HG03039 (cell line): ENCODE measurements around the gene CMTM5.

Experiments
- ATAC-seq: cut with Tn5 transposase; IDR thresholded peaks from one replicate; pipeline ENCODE4 v1.9.1; 2021; ENCODE audit warnings: mild to moderate bottlenecking, moderate library complexity; ENCODE audit not compliant: unreplicated experiment

CMTM5 gene

DNA sequence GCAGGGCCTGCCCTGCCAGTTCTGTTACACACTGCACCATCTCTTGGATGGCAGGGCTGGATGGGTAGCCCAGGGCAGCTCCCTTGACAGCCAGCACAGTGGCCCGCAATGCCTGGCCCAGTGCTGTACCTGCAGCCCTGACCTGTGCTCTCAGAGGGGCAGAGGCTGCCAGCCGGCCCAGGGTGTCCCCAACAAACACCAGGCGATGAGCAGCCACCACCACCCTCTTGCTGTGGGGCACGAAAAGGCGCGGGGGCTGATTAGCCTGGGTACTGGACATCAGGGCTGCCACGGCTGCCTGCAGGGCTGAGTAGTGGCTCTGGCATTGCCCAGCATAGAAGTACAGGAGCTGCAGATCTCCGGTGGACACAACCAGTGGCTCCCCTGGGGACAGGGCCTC, 19.6 kb upstream of the CMTM5 start:
- no peak for ATAC-seq

DNA sequence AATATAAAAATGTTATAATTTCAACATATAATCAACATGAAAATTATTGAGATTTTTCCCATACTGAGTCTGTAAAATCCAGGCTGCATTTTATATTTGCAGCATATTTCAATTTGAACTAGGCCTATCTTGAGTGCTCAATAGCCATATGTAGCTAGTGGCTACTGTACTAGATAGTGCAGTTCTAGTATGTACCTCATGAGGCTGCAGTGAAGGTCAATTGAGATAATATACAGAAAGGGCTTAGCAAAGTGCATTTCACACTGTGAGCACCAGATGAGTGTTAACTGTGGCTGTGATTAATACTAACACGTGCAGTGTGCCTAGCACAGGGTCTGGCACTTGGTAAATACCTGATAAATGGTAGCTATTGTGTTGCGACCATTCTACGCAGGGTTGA, 18.8 kb upstream of the CMTM5 start:
- no peak for ATAC-seq

DNA sequence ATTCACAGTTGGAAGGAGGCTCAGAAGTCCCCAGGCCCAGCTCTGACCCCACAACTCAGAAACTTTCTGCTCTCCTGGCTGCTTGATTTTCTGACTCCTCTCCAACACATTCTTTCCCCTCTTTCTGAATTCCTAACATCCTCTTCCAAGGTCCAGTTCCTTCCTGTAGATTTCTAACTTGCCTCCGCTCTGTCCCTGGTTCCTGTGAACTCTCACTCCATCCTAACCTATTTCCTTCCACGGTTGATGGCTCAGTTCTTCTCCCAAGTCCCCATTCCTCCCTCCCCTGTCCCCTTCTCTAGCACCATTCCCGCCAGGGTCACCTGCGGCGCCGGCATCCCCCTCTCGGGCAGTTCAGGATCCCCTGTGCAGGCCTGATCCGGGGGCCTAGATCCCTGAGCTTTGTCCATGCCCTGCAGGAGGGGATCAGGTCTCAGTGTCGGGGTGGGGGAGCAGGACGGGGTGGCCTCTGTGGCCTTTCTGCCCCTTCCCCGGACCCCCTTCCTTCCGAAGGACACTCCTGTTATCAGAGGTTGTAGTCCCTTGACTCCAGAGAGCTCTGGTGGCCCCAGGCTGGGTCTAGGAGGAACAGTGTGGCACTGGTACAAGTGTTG, 18.2 kb upstream of the CMTM5 start:
- ATAC-seq = no peak

DNA sequence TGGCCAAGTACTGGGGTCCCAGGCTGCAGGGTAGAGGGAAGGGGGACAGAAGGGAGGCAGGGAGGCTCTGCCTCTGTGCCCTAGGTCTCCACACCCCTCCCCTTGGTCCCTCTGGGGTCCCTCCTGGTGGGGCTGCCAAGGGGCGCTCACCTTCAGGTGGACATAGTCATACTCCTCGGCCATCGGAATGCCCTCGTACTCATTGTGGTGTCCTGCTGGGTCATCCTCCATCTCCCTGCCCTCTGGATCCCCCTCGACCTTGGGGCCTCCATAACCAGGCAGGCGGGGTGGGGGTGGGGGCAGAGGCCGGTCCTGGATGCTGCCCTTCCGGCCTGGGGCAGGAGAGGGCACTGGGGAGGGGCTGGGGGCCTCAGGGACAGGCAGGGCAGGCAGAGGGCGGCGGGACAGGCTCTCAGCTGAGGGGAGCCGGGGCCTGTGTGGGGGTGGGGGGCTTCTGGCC, 17.6 kb upstream of the CMTM5 start:
- ATAC-seq = no peak

DNA sequence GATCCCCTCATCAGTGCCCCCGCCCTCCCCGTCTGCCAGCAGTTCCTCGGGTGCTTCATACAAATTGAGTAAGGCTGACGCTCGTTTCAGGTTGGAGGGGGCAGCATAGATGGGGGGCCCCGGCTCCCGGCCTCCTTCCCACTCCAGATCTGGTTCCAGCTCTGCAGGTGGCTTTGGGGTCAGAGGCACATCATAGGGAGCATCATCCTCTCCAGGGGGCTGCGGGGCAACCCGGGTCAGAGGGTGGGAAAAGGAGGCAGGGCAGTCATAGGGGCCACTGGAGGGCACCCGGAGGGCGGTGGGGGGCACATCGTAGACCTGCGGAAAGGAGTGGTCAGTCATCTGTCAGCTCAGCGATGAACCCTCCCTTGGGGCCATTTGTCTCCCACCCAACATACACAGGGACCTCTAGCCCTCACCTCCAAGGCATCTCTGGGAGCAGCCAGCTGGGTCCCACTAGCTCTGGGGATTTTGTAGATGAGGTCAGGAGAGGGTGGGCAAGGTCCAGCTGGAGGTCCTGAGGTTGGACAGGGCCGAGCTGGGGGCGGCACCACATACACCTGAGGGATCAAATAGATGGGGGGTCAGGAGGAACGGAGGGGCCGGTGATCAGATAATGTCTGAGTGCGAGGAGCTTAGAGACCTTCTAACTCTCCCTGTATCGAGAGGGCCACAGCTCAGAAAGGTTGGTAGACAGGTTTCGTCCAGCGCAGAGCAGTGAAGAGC, 17.0 kb upstream of the CMTM5 start:
- ATAC-seq = no peak

DNA sequence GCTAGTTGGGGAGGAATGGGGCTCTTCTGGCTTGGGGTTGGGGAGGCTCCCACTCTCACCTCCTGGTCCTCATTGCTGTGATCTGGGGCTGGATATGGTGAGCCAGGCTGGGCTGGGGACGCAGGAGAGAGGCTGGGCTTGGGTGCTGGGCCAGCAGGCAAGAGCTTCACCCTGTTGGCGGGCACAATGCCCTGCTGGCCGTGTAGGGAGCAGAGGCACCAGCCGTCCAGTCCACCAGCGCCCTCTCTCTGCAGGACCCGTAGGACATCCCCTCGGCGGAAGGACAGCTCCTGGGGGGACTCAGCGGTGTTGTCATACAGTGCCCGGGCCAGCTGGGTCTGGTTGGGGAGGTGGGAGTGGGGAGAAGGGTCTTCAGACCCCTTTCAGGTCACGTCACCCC, 16.4 kb upstream of the CMTM5 start:
- no peak for ATAC-seq

DNA sequence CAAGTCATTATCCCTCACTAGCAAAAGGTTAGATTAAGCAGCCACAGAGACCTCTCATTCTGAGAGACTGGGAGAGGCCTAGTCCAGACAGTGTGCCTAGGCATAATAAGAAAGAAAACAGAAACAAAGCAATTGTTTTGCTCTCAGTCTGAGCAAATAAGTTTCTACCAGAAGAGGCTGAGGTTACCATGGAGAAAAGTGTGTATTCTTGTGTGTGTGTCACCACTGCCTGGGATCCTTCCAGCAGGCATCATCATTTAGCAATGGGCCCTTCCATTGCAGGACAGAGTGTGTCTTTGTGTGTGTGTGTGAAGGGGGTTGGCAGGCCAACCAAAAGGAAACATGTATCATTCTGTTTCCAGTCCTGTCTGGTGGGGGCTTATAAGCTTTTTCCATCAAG, 15.5 kb upstream of the CMTM5 start:
- ATAC-seq = no peak

DNA sequence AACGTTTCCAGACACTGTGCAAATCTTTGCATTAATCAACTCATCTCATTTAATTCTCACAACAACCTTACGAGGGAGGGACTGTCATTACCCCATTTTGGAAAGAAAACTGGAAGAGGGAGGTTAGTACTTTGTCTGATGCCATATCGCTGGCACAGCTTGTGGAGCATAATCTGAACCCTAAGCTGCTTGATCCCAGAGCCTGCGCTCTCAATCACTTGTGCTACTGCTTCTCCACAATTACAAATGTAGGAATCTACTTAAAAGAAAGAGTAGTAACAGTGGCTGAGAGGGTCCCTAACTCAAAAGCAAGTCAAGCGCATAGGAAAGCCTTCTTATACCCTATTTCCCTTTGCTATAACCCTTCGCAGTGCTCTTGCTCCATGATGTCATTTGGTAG, 15.1 kb upstream of the CMTM5 start:
- ATAC-seq = no peak

DNA sequence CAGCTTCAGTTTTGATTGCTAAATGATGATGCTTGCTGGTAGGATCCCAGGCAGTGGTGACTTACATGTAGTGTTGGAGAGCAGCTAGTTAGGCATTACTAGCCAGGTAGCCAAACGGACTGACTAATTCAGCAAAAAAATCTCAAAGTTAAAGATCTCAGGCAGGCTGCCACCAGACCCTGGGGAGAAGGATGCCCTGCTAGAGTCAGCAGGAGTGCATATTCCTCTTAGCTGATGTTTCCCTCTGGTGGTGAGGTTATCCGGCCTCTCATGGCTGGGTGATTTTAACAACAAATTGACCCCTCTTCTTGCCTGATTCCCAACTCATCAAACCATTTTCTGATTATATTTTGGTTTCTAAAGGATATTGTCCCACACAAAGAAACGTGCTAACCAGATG, 14.6 kb upstream of the CMTM5 start:
- no peak for ATAC-seq

DNA sequence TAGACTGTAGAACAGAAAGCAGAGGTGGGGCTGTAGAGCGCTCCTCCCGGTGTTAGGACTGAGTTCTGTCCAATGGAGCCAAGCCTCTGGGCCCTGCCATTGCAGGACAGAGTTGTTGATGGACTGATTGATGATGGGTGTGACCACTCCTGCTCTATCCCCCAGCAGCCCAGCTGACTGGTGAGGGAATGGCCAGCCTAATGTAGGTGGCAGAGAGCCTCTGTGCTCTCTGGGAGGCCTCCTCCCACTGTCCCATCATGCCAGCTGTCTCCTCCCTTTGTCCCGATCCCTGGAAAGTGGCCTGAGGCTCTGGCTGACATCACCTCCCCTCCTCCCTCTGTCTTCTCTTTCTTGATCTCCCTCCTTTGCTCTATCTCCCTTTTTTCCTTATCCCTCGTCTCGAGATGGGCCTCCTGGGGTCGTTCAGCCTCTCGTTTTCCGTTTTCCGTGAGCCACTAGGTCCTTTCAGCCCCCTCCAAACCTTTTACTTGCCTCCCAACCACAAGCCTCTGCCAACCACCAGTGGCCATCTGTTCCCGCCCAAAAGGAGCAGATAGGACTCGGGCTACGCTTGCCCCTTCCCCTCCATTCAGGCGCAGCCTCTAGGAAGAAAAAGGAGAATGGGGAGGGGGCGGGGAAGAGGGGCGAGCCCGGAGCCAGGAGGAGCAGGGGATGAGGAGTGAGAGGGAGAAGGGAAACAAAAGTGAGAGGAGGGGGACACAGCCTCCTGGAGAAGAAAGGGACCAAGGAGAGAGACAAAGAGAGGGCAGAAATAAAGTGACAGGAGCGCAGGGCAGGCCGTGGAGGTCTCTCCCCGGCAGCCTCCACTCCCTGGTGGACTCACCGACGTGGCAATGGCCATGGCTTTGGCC, 12.4 kb upstream of the CMTM5 start:
- no peak for ATAC-seq

DNA sequence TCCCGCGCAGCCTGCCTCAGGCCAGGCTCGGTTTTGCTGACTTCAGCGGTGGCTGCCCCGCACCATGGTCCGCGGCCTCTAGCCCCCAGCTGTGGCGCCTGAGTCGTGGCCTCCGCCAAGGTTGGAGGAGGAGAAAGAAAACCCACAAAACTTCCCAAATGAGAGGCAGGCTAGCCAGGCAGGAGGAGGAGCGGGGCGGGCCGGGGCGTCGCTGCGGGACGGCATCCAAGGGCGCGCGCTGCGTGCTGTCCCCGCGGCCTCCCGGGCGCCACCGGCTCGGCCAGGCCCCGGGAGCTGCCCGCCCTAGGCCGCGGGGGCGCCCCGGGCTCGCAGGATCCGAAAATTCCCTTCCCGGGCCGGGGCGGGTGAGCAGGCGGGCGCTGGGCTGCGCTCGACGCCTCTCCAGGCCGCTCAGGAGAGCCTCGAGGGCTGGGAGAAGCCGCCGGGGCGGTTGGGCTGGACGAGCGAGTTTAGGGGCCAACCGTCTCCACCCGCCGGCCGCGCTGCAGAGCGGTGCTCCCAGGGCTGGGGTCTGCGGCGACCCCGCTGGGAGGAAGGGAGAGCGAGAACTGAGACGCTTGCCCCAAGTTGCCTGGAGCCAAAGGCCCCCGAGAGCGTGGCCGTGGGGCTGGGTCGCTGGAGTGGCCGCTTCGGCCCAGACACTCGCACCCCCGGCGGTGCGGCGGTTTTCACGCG, 11.7 kb upstream of the CMTM5 start, which contains the start of gene EFS:
Gene EFS, minus strand, starts transcription at position 137 of the 696 bp plus-strand sequence. CDS start 147 bp downstream, outside the sequence.
- ATAC-seq = no peak

DNA sequence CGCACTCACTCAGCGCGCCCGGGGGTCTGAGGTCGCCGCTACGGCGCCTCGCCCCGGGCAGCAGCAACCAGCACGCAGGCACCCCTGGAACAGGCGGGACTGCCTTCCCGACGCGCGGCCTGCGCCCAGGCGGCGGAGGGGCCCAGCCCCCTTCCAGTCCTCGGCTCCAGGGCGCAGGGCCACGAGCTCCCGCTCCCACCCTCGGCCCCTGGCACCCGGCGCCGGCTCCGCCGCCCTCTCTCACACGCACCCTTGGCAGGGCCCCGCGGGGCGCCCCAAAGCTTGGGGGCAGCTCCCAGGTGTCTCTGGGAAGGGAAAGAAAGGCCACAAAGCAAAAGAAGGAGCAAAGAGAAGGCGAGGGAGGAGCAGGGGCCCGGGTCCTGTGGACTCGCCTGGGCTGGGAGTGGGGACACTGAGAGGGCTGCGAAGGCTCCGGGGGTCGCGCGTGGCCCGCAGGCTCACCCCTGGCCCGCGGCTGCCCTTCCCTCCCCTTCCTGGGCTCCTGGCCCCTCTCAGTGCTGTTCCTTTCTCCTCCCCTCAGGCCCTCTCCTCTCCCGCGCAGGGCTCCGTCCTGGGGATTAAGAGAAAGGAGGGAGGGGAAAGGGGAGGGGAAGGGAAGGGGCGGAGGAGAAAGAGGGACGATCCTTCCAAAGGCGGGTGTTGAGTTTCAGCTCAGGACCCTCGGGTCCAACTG, 11.0 kb upstream of the CMTM5 start:
- ATAC-seq = no peak

DNA sequence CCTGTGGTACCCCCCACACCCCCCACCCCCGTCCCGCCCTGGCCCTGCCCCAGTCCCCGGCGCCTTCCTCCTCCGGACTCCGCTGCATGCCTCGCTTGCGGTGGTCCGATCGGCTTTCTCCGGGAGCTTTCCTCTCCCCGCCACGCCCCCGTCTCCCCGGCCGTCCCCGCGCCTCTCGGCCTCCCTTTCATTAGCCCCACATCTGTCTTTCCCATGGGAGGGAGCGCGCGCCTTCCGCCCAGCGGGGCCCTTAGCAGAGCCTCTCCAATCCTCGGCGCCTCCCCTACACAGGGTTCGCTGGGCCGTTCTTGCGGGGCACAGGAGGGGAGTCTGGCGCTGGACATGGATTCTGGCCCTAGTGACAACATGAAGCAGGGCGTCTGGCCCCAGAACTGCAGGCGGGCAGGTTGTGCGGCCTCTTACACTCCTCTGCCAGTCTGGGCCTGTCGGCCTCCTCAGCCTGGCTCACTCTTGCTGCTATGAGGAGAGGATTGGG, 10.4 kb upstream of the CMTM5 start:
- ATAC-seq = no peak

DNA sequence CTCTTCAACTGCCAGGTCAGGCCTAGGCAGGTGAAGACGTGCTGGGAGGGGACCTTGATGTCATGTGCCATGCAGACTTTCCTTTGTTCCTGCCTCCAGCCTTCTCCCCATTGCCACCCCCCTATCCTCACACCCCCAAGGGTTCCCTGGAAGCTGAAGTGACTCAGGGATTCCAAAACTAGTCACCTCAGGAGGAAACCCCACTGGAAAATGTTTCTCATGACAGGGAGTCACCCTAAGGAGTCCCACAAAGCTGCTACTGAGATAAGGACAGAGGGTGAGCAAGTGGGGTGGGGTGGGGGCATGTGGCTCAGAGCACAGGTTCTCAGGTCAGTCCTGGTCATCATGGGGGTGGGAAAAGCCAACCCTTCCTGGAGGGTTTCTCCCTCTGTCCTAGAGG, 6.6 kb upstream of the CMTM5 start:
- no peak for ATAC-seq

DNA sequence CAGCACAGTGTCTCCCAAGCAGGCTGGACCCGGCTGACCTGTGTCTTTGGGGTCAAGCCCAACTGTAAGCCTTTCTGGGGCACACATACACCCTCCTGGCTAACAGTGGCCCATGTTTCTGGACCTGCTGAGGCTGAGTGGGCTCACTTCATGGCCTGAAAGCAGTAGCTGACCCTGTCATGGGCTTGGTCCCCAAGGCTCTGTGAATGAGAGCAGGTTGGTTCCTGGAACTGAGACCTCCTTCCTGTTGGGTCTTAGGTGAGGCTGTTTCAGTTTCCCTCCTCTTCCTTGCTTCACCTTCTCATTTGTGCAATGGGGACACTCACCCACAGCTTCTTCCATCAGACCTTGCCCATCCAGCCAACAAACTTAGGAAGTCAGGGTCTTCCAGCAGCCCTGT, 5.0 kb upstream of the CMTM5 start:
- no peak for ATAC-seq

DNA sequence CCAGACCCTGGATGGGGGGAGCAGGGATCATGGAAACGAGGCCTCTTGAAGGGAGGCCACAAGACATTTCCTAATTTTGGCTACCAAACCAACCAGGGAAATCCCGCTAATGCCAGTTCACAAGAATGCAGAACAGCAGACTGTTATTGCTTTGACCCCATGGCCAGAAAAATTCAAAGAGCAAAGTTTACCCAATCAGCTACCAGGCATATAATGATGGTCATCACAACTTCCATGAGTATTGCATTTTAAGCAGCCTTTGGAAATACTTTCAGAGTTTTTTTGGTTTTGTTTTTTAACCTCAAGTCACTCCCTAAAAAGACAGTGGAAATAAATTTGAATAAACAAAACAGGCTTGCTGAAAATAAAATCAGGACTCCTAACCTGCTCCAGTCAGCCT, 4.3 kb upstream of the CMTM5 start, which contains the start of gene IL25:
Gene IL25, plus strand, starts transcription at position 301 of the 400 bp plus-strand sequence.
- no peak for ATAC-seq

DNA sequence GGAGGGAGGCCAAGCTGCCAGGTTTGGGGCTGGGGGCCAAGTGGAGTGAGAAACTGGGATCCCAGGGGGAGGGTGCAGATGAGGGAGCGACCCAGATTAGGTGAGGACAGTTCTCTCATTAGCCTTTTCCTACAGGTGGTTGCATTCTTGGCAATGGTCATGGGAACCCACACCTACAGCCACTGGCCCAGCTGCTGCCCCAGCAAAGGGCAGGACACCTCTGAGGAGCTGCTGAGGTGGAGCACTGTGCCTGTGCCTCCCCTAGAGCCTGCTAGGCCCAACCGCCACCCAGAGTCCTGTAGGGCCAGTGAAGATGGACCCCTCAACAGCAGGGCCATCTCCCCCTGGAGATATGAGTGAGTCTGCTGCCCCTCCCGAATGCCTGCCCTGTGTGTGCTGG, 3.8 kb upstream of the CMTM5 start:
- no peak for ATAC-seq

DNA sequence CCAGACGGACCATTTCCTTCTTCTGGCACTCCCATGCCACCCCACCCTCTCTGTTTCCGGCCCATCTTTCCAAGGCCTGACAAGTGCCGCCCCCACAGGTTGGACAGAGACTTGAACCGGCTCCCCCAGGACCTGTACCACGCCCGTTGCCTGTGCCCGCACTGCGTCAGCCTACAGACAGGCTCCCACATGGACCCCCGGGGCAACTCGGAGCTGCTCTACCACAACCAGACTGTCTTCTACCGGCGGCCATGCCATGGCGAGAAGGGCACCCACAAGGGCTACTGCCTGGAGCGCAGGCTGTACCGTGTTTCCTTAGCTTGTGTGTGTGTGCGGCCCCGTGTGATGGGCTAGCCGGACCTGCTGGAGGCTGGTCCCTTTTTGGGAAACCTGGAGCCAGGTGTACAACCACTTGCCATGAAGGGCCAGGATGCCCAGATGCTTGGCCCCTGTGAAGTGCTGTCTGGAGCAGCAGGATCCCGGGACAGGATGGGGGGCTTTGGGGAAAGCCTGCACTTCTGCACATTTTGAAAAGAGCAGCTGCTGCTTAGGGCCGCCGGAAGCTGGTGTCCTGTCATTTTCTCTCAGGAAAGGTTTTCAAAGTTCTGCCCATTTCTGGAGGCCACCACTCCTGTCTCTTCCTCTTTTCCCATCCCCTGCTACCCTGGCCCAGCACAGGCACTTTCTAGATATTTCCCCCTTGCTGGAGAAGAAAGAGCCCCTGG, 1.2 kb upstream of the CMTM5 start:
- no peak for ATAC-seq

DNA sequence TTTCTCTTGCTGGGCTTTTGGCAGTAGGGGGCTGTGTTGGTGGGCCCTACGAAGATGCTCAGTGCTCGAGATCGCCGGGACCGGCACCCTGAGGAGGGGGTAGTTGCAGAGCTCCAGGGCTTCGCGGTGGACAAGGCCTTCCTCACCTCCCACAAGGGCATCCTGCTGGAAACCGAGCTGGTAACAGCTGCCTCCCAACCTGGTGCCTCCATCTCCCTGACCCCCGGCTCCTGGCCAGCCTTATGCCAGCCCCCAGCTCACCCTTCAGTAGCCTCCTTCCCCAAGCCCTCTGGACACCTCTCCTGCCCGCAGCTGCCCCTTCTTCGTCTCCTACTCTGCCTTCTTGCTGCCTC, 328 bp downstream of the CMTM5 start:
- no peak for ATAC-seq
